Stimulated activated naive CD8-positive, alpha-beta T cell treated with anti-CD3 and anti-CD28 coated beads, Interleukin-15, Interleukin-2, amounts not matched to agents 100 ng/mL and 50 ng/mL, for 24 hours (primary cell): ENCODE measurements around the gene TRIM34.
"Not testable (repeated sequence)": the region's sequence is repeated elsewhere in the genome, so short reads cannot be mapped to it uniquely, and the experiment has no call there.

ENCODE experiments used
- H3K27ac Mint-ChIP-seq: one replicate; pipeline ENCODE4 v1.8.0; 2021; ENCODE audit warnings: mild to moderate bottlenecking, mixed read lengths
- H3K27me3 Mint-ChIP-seq: one replicate; pipeline ENCODE4 v1.8.0; 2021; ENCODE audit warnings: mixed read lengths
- H3K36me3 Mint-ChIP-seq: one replicate; pipeline ENCODE4 v1.8.0; 2021; ENCODE audit warnings: low read depth, mixed read lengths
- H3K4me1 Mint-ChIP-seq: one replicate; pipeline ENCODE4 v1.8.0; 2021; ENCODE audit warnings: low read depth, mixed read lengths
- H3K4me3 Mint-ChIP-seq: one replicate; pipeline ENCODE4 v1.8.0; 2021; ENCODE audit warnings: mild to moderate bottlenecking, mixed read lengths
- H3K9me3 Mint-ChIP-seq: one replicate; pipeline ENCODE4 v1.8.0; 2021; ENCODE audit warnings: mixed read lengths

Gene TRIM34

GRCh38 chr11:5624489-5625279 lies at the start of gene TRIM34:
Gene TRIM34 (plus strand): TSS chr11:5625001. CDS start chr11:5632332, 7,331 bp downstream.
- Mint-ChIP-seq H3K9me3 (no peaks in the 10 kb centered on the region), H3K4me1 (peaks cover 57% of the 10 kb centered on the region), H3K27ac (peak within 1 kb of the TSS; percentile 94), H3K36me3 (peaks cover 4% of the 10 kb centered on the region), H3K27me3 (no peaks in the 10 kb centered on the region), H3K4me3 (peak within 1 kb of the TSS; percentile 96)

GRCh38 chr11:5575152-5575551 lies 49.6 kb upstream of the TRIM34 start:
- H3K27me3 Mint-ChIP-seq: no peaks in the 10 kb centered on the region
- H3K9me3 Mint-ChIP-seq: no peaks in the 10 kb centered on the region
- no peak overlapping the region for H3K4me3 Mint-ChIP-seq
- no peak overlapping the region for H3K27ac Mint-ChIP-seq
- peaks cover 9% of the 10 kb centered on the region for H3K4me1 Mint-ChIP-seq
- H3K36me3 Mint-ChIP-seq: peaks cover 3% of the 10 kb centered on the region

- H3K4me1 Mint-ChIP-seq: no peaks in the 10 kb centered on the region
- no peak overlapping the region for H3K4me3 Mint-ChIP-seq
- no peaks in the 10 kb centered on the region for H3K9me3 Mint-ChIP-seq
- no peak overlapping the region for H3K27ac Mint-ChIP-seq
- H3K36me3 Mint-ChIP-seq: no peaks in the 10 kb centered on the region
- no peaks in the 10 kb centered on the region for H3K27me3 Mint-ChIP-seq
Measured at GRCh38 chr11:5577101-5577500, 47.7 kb upstream of the TRIM34 start.

- Mint-ChIP-seq H3K4me3 (no peak within 1 kb of the TSS), H3K27ac (no peak within 1 kb of the TSS), H3K27me3 (peaks cover 3% of the 10 kb centered on the region), H3K4me1 (no peaks in the 10 kb centered on the region), H3K9me3 (no peaks in the 10 kb centered on the region), H3K36me3 (peaks cover 3% of the 10 kb centered on the region)
Measured at GRCh38 chr11:5580577-5580976, 44.2 kb upstream of the TRIM34 start, which contains the start of gene OR52B6. Gene OR52B6 (plus strand): TSS chr11:5580877. CDS start chr11:5580877, 0 bp downstream.

GRCh38 chr11:5581014-5581413 lies 43.8 kb upstream of the TRIM34 start:
- Mint-ChIP-seq H3K9me3 (no peaks in the 10 kb centered on the region), H3K4me3 (no peak overlapping the region), H3K27ac (no peak overlapping the region), H3K36me3 (peaks cover 3% of the 10 kb centered on the region), H3K27me3 (peaks cover 3% of the 10 kb centered on the region), H3K4me1 (no peaks in the 10 kb centered on the region)

- H3K4me1 Mint-ChIP-seq, H3K36me3 Mint-ChIP-seq, H3K27ac Mint-ChIP-seq, H3K27me3 Mint-ChIP-seq, H3K9me3 Mint-ChIP-seq, H3K4me3 Mint-ChIP-seq: not testable (repeated sequence)
Measured at GRCh38 chr11:5584458-5584857, 40.3 kb upstream of the TRIM34 start.

- H3K4me1 Mint-ChIP-seq, H3K9me3 Mint-ChIP-seq, H3K27me3 Mint-ChIP-seq, H3K36me3 Mint-ChIP-seq, H3K27ac Mint-ChIP-seq, H3K4me3 Mint-ChIP-seq: not testable (repeated sequence)
Measured at GRCh38 chr11:5589906-5590305, 34.9 kb upstream of the TRIM34 start.

GRCh38 chr11:5591613-5592012 lies 33.2 kb upstream of the TRIM34 start:
- peak overlapping the region; percentile 28 for H3K27ac Mint-ChIP-seq
- no peaks in the 10 kb centered on the region for H3K9me3 Mint-ChIP-seq
- no peaks in the 10 kb centered on the region for H3K36me3 Mint-ChIP-seq
- no peaks in the 10 kb centered on the region for H3K27me3 Mint-ChIP-seq
- no peak overlapping the region for H3K4me3 Mint-ChIP-seq
- peaks cover 9% of the 10 kb centered on the region for H3K4me1 Mint-ChIP-seq

GRCh38 chr11:5592615-5593014 lies 32.2 kb upstream of the TRIM34 start:
- peaks cover 12% of the 10 kb centered on the region for H3K4me1 Mint-ChIP-seq
- no peaks in the 10 kb centered on the region for H3K9me3 Mint-ChIP-seq
- H3K4me3 Mint-ChIP-seq: no peak overlapping the region
- no peak overlapping the region for H3K27ac Mint-ChIP-seq
- no peaks in the 10 kb centered on the region for H3K36me3 Mint-ChIP-seq
- H3K27me3 Mint-ChIP-seq: no peaks in the 10 kb centered on the region

- H3K27me3 Mint-ChIP-seq: no peaks in the 10 kb centered on the region
- peaks cover 12% of the 10 kb centered on the region for H3K4me1 Mint-ChIP-seq
- no peaks in the 10 kb centered on the region for H3K9me3 Mint-ChIP-seq
- H3K4me3 Mint-ChIP-seq: no peak overlapping the region
- H3K27ac Mint-ChIP-seq: no peak overlapping the region
- H3K36me3 Mint-ChIP-seq: no peaks in the 10 kb centered on the region
Measured at GRCh38 chr11:5593146-5593545, 31.7 kb upstream of the TRIM34 start.

GRCh38 chr11:5596607-5597201 lies 28.1 kb upstream of the TRIM34 start, which contains the start of gene TRIM6:
Gene TRIM6 (plus strand): TSS chr11:5596637. CDS start chr11:5596898, 261 bp downstream.
- H3K4me1 Mint-ChIP-seq: peaks cover 11% of the 10 kb centered on the region
- no peak within 1 kb of the TSS for H3K27ac Mint-ChIP-seq
- H3K27me3 Mint-ChIP-seq: no peaks in the 10 kb centered on the region
- H3K36me3 Mint-ChIP-seq: no peaks in the 10 kb centered on the region
- H3K9me3 Mint-ChIP-seq: no peaks in the 10 kb centered on the region
- H3K4me3 Mint-ChIP-seq: peak within 1 kb of the TSS; percentile 82

GRCh38 chr11:5597953-5598352 lies 26.8 kb upstream of the TRIM34 start:
- H3K27ac Mint-ChIP-seq: no peak overlapping the region
- H3K4me1 Mint-ChIP-seq: peaks cover 8% of the 10 kb centered on the region
- no peaks in the 10 kb centered on the region for H3K36me3 Mint-ChIP-seq
- no peak overlapping the region for H3K4me3 Mint-ChIP-seq
- H3K9me3 Mint-ChIP-seq: no peaks in the 10 kb centered on the region
- H3K27me3 Mint-ChIP-seq: no peaks in the 10 kb centered on the region

GRCh38 chr11:5600374-5600851 lies 24.4 kb upstream of the TRIM34 start:
- Mint-ChIP-seq H3K4me3 (no peak overlapping the region), H3K27ac (no peak overlapping the region), H3K4me1 (peaks cover 8% of the 10 kb centered on the region), H3K27me3 (no peaks in the 10 kb centered on the region), H3K36me3 (no peaks in the 10 kb centered on the region), H3K9me3 (no peaks in the 10 kb centered on the region)

- not testable (repeated sequence) for H3K4me3 Mint-ChIP-seq, H3K27me3 Mint-ChIP-seq, H3K36me3 Mint-ChIP-seq, H3K4me1 Mint-ChIP-seq, H3K9me3 Mint-ChIP-seq, H3K27ac Mint-ChIP-seq
Measured at GRCh38 chr11:5602791-5603190, 22.0 kb upstream of the TRIM34 start.

- Mint-ChIP-seq H3K9me3 (no peaks in the 10 kb centered on the region), H3K27ac (no peak overlapping the region), H3K4me3 (no peak overlapping the region), H3K36me3 (no peaks in the 10 kb centered on the region), H3K4me1 (no peaks in the 10 kb centered on the region), H3K27me3 (no peaks in the 10 kb centered on the region)
Measured at GRCh38 chr11:5603326-5603725, 21.5 kb upstream of the TRIM34 start.
